ENCODE results near the gene ANKMY1. TPM values are rescaled to one million over a fixed set of nuclear protein-coding genes. Genes with fewer than 3 reads are reported as not detected.
"Not testable (repeated sequence)": the region's sequence is repeated elsewhere in the genome, so short reads cannot be mapped to it uniquely, and the experiment has no call there.

The ANKMY1 gene
- polyA plus RNA-seq, 3 donors: 4.6 to 6.7 (median 6.5) TPM

- WGBS, 3 donors: 87 to 92% (median 89%) methylated on average over 12 to 14 of the region's 14 CpGs
- H3K27ac ChIP-seq (ENCODE audit: low read depth, low read length): no peak overlapping the region
Observed at GRCh38 chr2:240502430-240503121, 55.2 kb downstream of the ANKMY1 start.

- WGBS, 3 donors: 93 to 97% (median 94%) methylated on average over 5 of the region's 5 CpGs
- no peak overlapping the region for H3K27ac ChIP-seq (ENCODE audit: low read depth, low read length)
Observed at GRCh38 chr2:240502059-240502429, 55.7 kb downstream of the ANKMY1 start.

- 89 to 95% (median 90%) methylated on average over 13 of the region's 13 CpGs for WGBS, 3 donors
- H3K27ac ChIP-seq (ENCODE audit: low read depth, low read length): no peak overlapping the region
Observed at GRCh38 chr2:240501531-240501991, 56.2 kb downstream of the ANKMY1 start.

GRCh38 chr2:240500561-240501423 is 57.0 kb downstream of the ANKMY1 start:
- WGBS, 3 donors: 93 to 96% (median 96%) methylated on average over 24 of the region's 24 CpGs
- H3K27ac ChIP-seq (ENCODE audit: low read depth, low read length): no peak overlapping the region

GRCh38 chr2:240499309-240500301 is 58.2 kb downstream of the ANKMY1 start:
- 89 to 94% (median 92%) methylated on average over 32 of the region's 32 CpGs for WGBS, 3 donors
- H3K27ac ChIP-seq (ENCODE audit: low read depth, low read length): no peak overlapping the region

- WGBS, 3 donors: 88 to 96% (median 91%) methylated on average over 9 of the region's 9 CpGs
- H3K27ac ChIP-seq (ENCODE audit: low read depth, low read length): no peak overlapping the region
Observed at GRCh38 chr2:240498958-240499260, 58.9 kb downstream of the ANKMY1 start.

GRCh38 chr2:240498171-240498957 is 59.4 kb downstream of the ANKMY1 start:
- no peak overlapping the region for H3K27ac ChIP-seq (ENCODE audit: low read depth, low read length)
- WGBS, 3 donors: 83 to 94% (median 83%) methylated on average over 13 of the region's 13 CpGs

GRCh38 chr2:240497082-240497481 is 60.7 kb downstream of the ANKMY1 start:
- H3K27ac ChIP-seq (ENCODE audit: low read depth, low read length): not testable (repeated sequence)
- 97 to 98% (median 97%) methylated on average over 7 of the region's 7 CpGs for WGBS, 3 donors

GRCh38 chr2:240494942-240495341 is 62.8 kb downstream of the ANKMY1 start:
- H3K27ac ChIP-seq (ENCODE audit: low read depth, low read length): not testable (repeated sequence)
- WGBS, 3 donors: 79 to 85% (median 83%) methylated on average over 11 of the region's 11 CpGs

GRCh38 chr2:240494194-240494793 is 63.5 kb downstream of the ANKMY1 start:
- H3K27ac ChIP-seq (ENCODE audit: low read depth, low read length): no peak overlapping the region
- 75 to 91% (median 86%) methylated on average over 1 of the region's 1 CpG for WGBS, 3 donors

- 75 to 83% (median 79%) methylated on average over 2 of the region's 2 CpGs for WGBS, 3 donors
Observed at GRCh38 chr2:240491483-240491882, 66.3 kb downstream of the ANKMY1 start.

GRCh38 chr2:240482141-240482540 is 75.6 kb downstream of the ANKMY1 start:
- H3K27ac ChIP-seq (ENCODE audit: low read depth, low read length): no peak overlapping the region
- WGBS, 3 donors: 91 to 95% (median 93%) methylated on average over 11 of the region's 11 CpGs

More at GRCh38 chr2:240491483-240491882, 66.3 kb downstream of the ANKMY1 start:
- no peak overlapping the region for H3K27ac ChIP-seq (ENCODE audit: low read depth, low read length)

GRCh38 chr2:240481720-240482119 is 76.1 kb downstream of the ANKMY1 start:
- WGBS, 3 donors: 89 to 95% (median 91%) methylated on average over 5 of the region's 5 CpGs
- no peak overlapping the region for H3K27ac ChIP-seq (ENCODE audit: low read depth, low read length)

- 85 to 95% (median 89%) methylated on average over 25 of the region's 25 CpGs for WGBS, 3 donors
- H3K27ac ChIP-seq (ENCODE audit: low read depth, low read length): no peak overlapping the region
Observed at GRCh38 chr2:240480834-240481623, 76.8 kb downstream of the ANKMY1 start.

GRCh38 chr2:240479111-240479501 is 78.7 kb downstream of the ANKMY1 start:
- 85 to 88% (median 86%) methylated on average over 12 of the region's 12 CpGs for WGBS, 3 donors
- H3K27ac ChIP-seq (ENCODE audit: low read depth, low read length): no peak overlapping the region

GRCh38 chr2:240478346-240479110 is 79.3 kb downstream of the ANKMY1 start:
- WGBS, 3 donors: 93 to 95% (median 94%) methylated on average over 21 of the region's 21 CpGs
- no peak overlapping the region for H3K27ac ChIP-seq (ENCODE audit: low read depth, low read length)

Measured in adipose tissue (tissue), 3 donors.